A549 (cell line): ENCODE data around the gene THADA. TPM values are rescaled to one million over a fixed set of nuclear protein-coding genes. Genes with fewer than 3 reads are reported as not detected.

Experiments used
- ATAC-seq, 2 experiments: fragments of 200-7000 bp in 1 of 2; fragments of >200 bp in 1 of 2; cut with Nextera tagmentation in 1 of 2; cut with Tn5 transposase in 1 of 2; 3 replicates each; pipeline versions ENCODE4 v1.8.0 to v1.9.1; 2018 to 2020; ENCODE audit warnings: mild to moderate bottlenecking in 1 of 2, moderate library complexity in 1 of 2
- CTCF ChIA-PET: fragments of 300-600 bp; sonication (Branson Sonifier 250); formaldehyde crosslinking; extraction: SDS; loops from one replicate; lab custom pipeline; 2021; ENCODE audit warnings: antibody characterized with exemption, inconsistent platforms; lab: Yijun Ruan, JAX
- POLR2A ChIA-PET: fragments of 350-600 bp; formaldehyde crosslinking; extraction: SDS; loops from one replicate; lab custom pipeline; 2021; ENCODE audit warnings: antibody characterized with exemption, inconsistent platforms; lab: Yijun Ruan, JAX
- DNase-seq, 2 experiments: peaks; one replicate each; pipeline versions ENCODE4 v3.0.0 to v3.0.0-alpha.2; 2011 to 2016; ENCODE audit warnings: low read depth in 1 of 2, low spot score in 1 of 2
- FAIRE-seq: peaks from 2 replicates; lab custom pipeline; 2011; peaks lifted over from hg19 to GRCh38; lab: Jason Lieb, UNC
- H3K27ac ChIP-seq, 2 experiments: fragments of >200 bp; sonication (Bioruptor Twin); formaldehyde crosslinking; 3 replicates each; pipeline ENCODE4 v1.5.1; 2016 to 2017
- H3K4me1 ChIP-seq: fragments of >200 bp; sonication (Bioruptor Twin); formaldehyde crosslinking; 3 replicates; pipeline ENCODE4 v1.6.1; 2016
- H3K4me2 ChIP-seq: fragments of >200 bp; sonication (Bioruptor Twin); formaldehyde crosslinking; 3 replicates; pipeline ENCODE4 v1.6.1; 2016
- H3K4me3 ChIP-seq: fragments of >200 bp; sonication (Bioruptor Twin); formaldehyde crosslinking; 3 replicates; pipeline ENCODE4 v1.5.1; 2016
- H3K9me3 ChIP-seq: fragments of >200 bp; sonication (Bioruptor Twin); formaldehyde crosslinking; 3 replicates; pipeline ENCODE4 v1.6.1; 2016
- ATOH8 ChIP-seq: fragments of 250-450 bp; sonication (Bioruptor Pico); IDR thresholded peaks from 2 replicates; pipeline ENCODE4 v1.5.0; 2020; ENCODE audit warnings: low read depth, mild to moderate bottlenecking, moderate library complexity
- CEBPB ChIP-seq, 2 experiments: fragments of >200 bp in 1 of 2; sonication (Bioruptor Twin) in 1 of 2; formaldehyde crosslinking in 1 of 2; IDR thresholded peaks; 2 replicates each; pipeline ENCODE4 v1.6.1; 2012 to 2016
- CTCF ChIP-seq: fragments of >200 bp; sonication (Bioruptor Twin); formaldehyde crosslinking; IDR thresholded peaks from 3 replicates; pipeline ENCODE4 v1.5.1; 2016
- E2F6 ChIP-seq: IDR thresholded peaks from 2 replicates; pipeline ENCODE4 v1.6.1; 2012; ENCODE audit warnings: low read depth, borderline replicate concordance
- ESRRA ChIP-seq: fragments of 150-350 bp; IDR thresholded peaks from 2 replicates; pipeline ENCODE4 v1.6.1; 2014; ENCODE audit warnings: mild to moderate bottlenecking, low read length, borderline replicate concordance
- FOSB ChIP-seq: fragments of 250-450 bp; sonication (Bioruptor Pico); IDR thresholded peaks from 2 replicates; pipeline ENCODE4 v1.5.0; 2020; ENCODE audit warnings: mild to moderate bottlenecking, moderate library complexity
- GATA3 ChIP-seq: IDR thresholded peaks from 2 replicates; pipeline ENCODE4 v1.6.1; 2012; ENCODE audit warnings: borderline replicate concordance
- HDAC2 ChIP-seq: fragments of 200-600 bp; sonication (generic); IDR thresholded peaks from 2 replicates; pipeline ENCODE4 v1.6.1; 2016
- HOXB5 ChIP-seq: fragments of 250-450 bp; sonication (Bioruptor Pico); IDR thresholded peaks from 2 replicates; pipeline ENCODE4 v1.5.0; 2020; ENCODE audit warnings: mild to moderate bottlenecking, moderate library complexity
- JUN ChIP-seq, 2 experiments: fragments of >200 bp; sonication (Bioruptor Twin); formaldehyde crosslinking; IDR thresholded peaks; 2 replicates in 1 of 2; 3 replicates in 1 of 2; pipeline ENCODE4 v1.6.1; 2016 to 2017
- JUNB ChIP-seq: fragments of >200 bp; sonication (Bioruptor Twin); formaldehyde crosslinking; IDR thresholded peaks from 2 replicates; pipeline ENCODE4 v1.6.1; 2016
- KDM1A ChIP-seq: fragments of 200-600 bp; sonication (generic); IDR thresholded peaks from 2 replicates; pipeline ENCODE4 v1.6.1; 2016; ENCODE audit warnings: low read depth, mild to moderate bottlenecking
- MAX ChIP-seq: IDR thresholded peaks from 2 replicates; pipeline ENCODE4 v1.6.1; 2012
- PHF8 ChIP-seq: fragments of 200-600 bp; sonication (generic); IDR thresholded peaks from 2 replicates; pipeline ENCODE4 v1.6.1; 2016; ENCODE audit warnings: low read depth, mild to moderate bottlenecking, antibody characterized with exemption, moderate library complexity, borderline replicate concordance
- POLR2AphosphoS2 ChIP-seq: conservative IDR thresholded peaks from 2 replicates; pipeline ENCODE4 v1.6.1; 2012; ENCODE audit warnings: low read length, improper control_type of control experiment, inconsistent platforms
- RAD21 ChIP-seq, 2 experiments: fragments of >200 bp in 1 of 2; sonication (Bioruptor Twin) in 1 of 2; formaldehyde crosslinking in 1 of 2; IDR thresholded peaks in 1 of 2; conservative IDR thresholded peaks in 1 of 2; 2 replicates in 1 of 2; 3 replicates in 1 of 2; pipeline ENCODE4 v1.6.1; 2012 to 2018; ENCODE audit warnings: inconsistent platforms in 1 of 2
- RNF2 ChIP-seq: fragments of 200-600 bp; sonication (generic); IDR thresholded peaks from 2 replicates; pipeline ENCODE4 v1.6.1; 2016; ENCODE audit warnings: low read depth, mild to moderate bottlenecking, antibody characterized with exemption, moderate library complexity, borderline replicate concordance
- SMC3 ChIP-seq: fragments of >200 bp; sonication (Bioruptor Twin); formaldehyde crosslinking; IDR thresholded peaks from 3 replicates; pipeline ENCODE4 v1.6.1; 2018; ENCODE audit warnings: inconsistent platforms
- TFCP2L1 ChIP-seq: fragments of 250-450 bp; sonication (Bioruptor Pico); IDR thresholded peaks from 2 replicates; pipeline ENCODE4 v1.5.0; 2021; ENCODE audit warnings: mild to moderate bottlenecking
- ZSCAN20 ChIP-seq: fragments of 250-450 bp; sonication (Bioruptor Pico); IDR thresholded peaks from 2 replicates; pipeline ENCODE4 v1.8.0; 2022; ENCODE audit warnings: mild to moderate bottlenecking, moderate library complexity
- WGBS: methylation state at CpG from one replicate; pipeline ENCODE4 v1.1.6; 2017; ENCODE audit errors: missing lambda C conversion rate; 5-methylcytosine and 5-hydroxymethylcytosine counted together
- polyA plus RNA-seq, 4 experiments: library from polyadenylated mRNA; depleted of rRNA in 3 of 4; stranded (reverse); fragments of >200 nt; fragmentation: RNase III in 1 of 4; extraction: RNeasy Plus Mini Kit Qiagen cat#74134 plus additional on column Dnase treatment in 1 of 4; gene quantifications; 2 replicates in 3 of 4; 3 replicates in 1 of 4; pipeline ENCODE4 v1.2.3, GENCODE V29; 2011 to 2017

THADA gene
- polyA plus RNA-seq, 2 of the 4 experiments (the other 2 are of a cell fraction), result 21.8 to 37.9 TPM

GRCh38 chr2:43225788-43226557 is 369.9 kb downstream of the THADA start (continued):
- TF ChIP-seq PHF8 (peak; percentile 90), CEBPB (IDR thresholded peaks at IDR 0.05) (0 out of 4 replicates have a peak, but pooled peaks have one; percentile 6 to 8)

GRCh38 chr2:43225093-43225787 is 370.6 kb downstream of the THADA start:
- peak overlapping the region; percentile 96 for H3K4me2 ChIP-seq
- DNase-seq, result peak in 1 of 2 experiments; percentile 76
- ChIA-PET CTCF (interaction anchor here (0.7 to 11.1 kb wide), 35 partner anchors 10 to 397 kb away, joined by 3 to 163 read pairs (median 4); no protein-coding TSS in a partner anchor), POLR2A (no interaction called here)
- ATAC-seq, result peak in 1 of 2 experiments; percentile 1; a peak in 2 of 6 replicates
- H3K27ac ChIP-seq, result peak overlapping the region; percentile 89 to 98
- peak overlapping the region; percentile 86 for H3K4me3 ChIP-seq
- no peaks in the 10 kb centered on the region for H3K9me3 ChIP-seq
- no peak for FAIRE-seq
- peaks cover 53% of the 10 kb centered on the region for H3K4me1 ChIP-seq
- 45% methylated on average over 59 of the region's 74 CpGs for WGBS
- peak; percentile 37; the same call in 1 of the 2 replicates for TF ChIP-seq MAX
- peak; percentile 69; the same call in 1 of the 2 replicates for TF ChIP-seq POLR2AphosphoS2
- TF ChIP-seq TFCP2L1, result no peak
- no peak for TF ChIP-seq ZSCAN20 (CRISPR knock-in tag)
- 0 out of 2 replicates have a peak, but pooled peaks have one; percentile 6 for TF ChIP-seq E2F6
- TF ChIP-seq SMC3, result 0 out of 3 replicates have a peak, but pooled peaks have one; percentile 8
- no peak for TF ChIP-seq HOXB5 (CRISPR knock-in tag)
- 0 out of 2 replicates have a peak, but pooled peaks have one; percentile 55 for TF ChIP-seq KDM1A
- TF ChIP-seq ESRRA, result no peak
- TF ChIP-seq HDAC2, result no peak
- TF ChIP-seq, all 56 proteins: peak for 5

- ChIA-PET CTCF (interaction anchor here (0.7 to 11.1 kb wide), 46 partner anchors 10 to 396 kb away, joined by 3 to 163 read pairs (median 4); no protein-coding TSS in a partner anchor), POLR2A (no interaction called here)
- WGBS, result 43% methylated on average over 42 of the region's 74 CpGs
- Histone ChIP-seq H3K27ac (peak overlapping the region; percentile 89 to 98), H3K4me2 (peak overlapping the region; percentile 96), H3K4me3 (peak overlapping the region; percentile 86), H3K9me3 (no peaks in the 10 kb centered on the region), H3K4me1 (peaks cover 55% of the 10 kb centered on the region)
- ATAC-seq, result no peak
- TF ChIP-seq RNF2, result 0 out of 2 replicates have a peak, but pooled peaks have one; percentile 8
- TF ChIP-seq JUNB, result no peak
- TF ChIP-seq ATOH8, result peak; percentile 5; the same call in 1 of the 2 replicates
- TF ChIP-seq GATA3, result no peak
- no peak for FAIRE-seq
- DNase-seq, result peak in 1 of 2 experiments; percentile 70
Measured at GRCh38 chr2:43224571-43225092, 371.2 kb downstream of the THADA start.

GRCh38 chr2:43224131-43224570 is 371.7 kb downstream of the THADA start:
- ChIA-PET POLR2A (interaction anchor here (1.2 kb wide), 1 partner anchor 182 kb away, joined by 3 read pairs; no protein-coding TSS in a partner anchor), CTCF (interaction anchor here (0.7 to 11.1 kb wide), 47 partner anchors 9 to 396 kb away, joined by 3 to 163 read pairs (median 4); no protein-coding TSS in a partner anchor)
- no peaks in the 10 kb centered on the region for H3K9me3 ChIP-seq
- ATAC-seq (no peak), DNase-seq (peak in 1 of 2 experiments; percentile 87), FAIRE-seq (no peak)
- under 1% methylated on average over 29 of the region's 41 CpGs for WGBS
- H3K4me3 ChIP-seq, result peak overlapping the region; percentile 86
- peak; percentile 56 for TF ChIP-seq MAX
- TF ChIP-seq JUN (IDR thresholded peaks at IDR 0.05), result peak in 1 of 2 experiments; percentile 29; a peak in 1 of 5 replicates
- TF ChIP-seq HOXB5 (CRISPR knock-in tag), result 0 out of 2 replicates have a peak, but pooled peaks have one; percentile 4
- peak; percentile 23; the same call in 1 of the 2 replicates for TF ChIP-seq RNF2
- peak; percentile 78 for TF ChIP-seq SMC3
- no peak for TF ChIP-seq KDM1A
- peak; percentile 68 to 72 for TF ChIP-seq RAD21 (conservative IDR thresholded peaks at IDR 0.05 in 1 of 2, IDR thresholded peaks at IDR 0.05 in 1 of 2)
- peak; percentile 61 for TF ChIP-seq CTCF
- no peak for TF ChIP-seq FOSB (CRISPR knock-in tag)
- peak overlapping the region; percentile 96 for H3K4me2 ChIP-seq
- H3K27ac ChIP-seq, result peak overlapping the region; percentile 89 to 98
- H3K4me1 ChIP-seq, result peaks cover 55% of the 10 kb centered on the region
